Fibroblast of lung (primary cell): ENCODE results near the gene PFKFB3. TPM values are rescaled to one million over a fixed set of nuclear protein-coding genes. Genes with fewer than 3 reads are reported as not detected.

ENCODE experiments used
- DNase-seq, 2 donors: peaks; one replicate each; pipeline versions ENCODE4 v3.0.0 to v3.0.0-alpha.2; 2010; ENCODE audit warnings: low read depth in 2 of 2
- H2AFZ ChIP-seq: 2 replicates; pipeline ENCODE4 v1.5.1; 2012; ENCODE audit warnings: low read length, control low read depth, inconsistent platforms
- H3K27ac ChIP-seq: 2 replicates; pipeline ENCODE4 v1.5.1; 2011; ENCODE audit warnings: low read length, control low read depth; ENCODE audit not compliant: insufficient read depth
- H3K27me3 ChIP-seq: 2 replicates; pipeline ENCODE4 v1.5.1; 2011; ENCODE audit warnings: mild to moderate bottlenecking, low read length; ENCODE audit not compliant: control insufficient read depth, insufficient read depth
- H3K36me3 ChIP-seq: 2 replicates; pipeline ENCODE4 v1.5.1; 2011; ENCODE audit warnings: low read length; ENCODE audit not compliant: control insufficient read depth, insufficient read depth
- H3K4me1 ChIP-seq: 2 replicates; pipeline ENCODE4 v1.5.1; 2011; ENCODE audit warnings: low read length; ENCODE audit not compliant: control insufficient read depth, insufficient read depth; ENCODE audit errors: extremely low read depth
- H3K4me2 ChIP-seq: 2 replicates; pipeline ENCODE4 v1.5.1; 2011; ENCODE audit warnings: low read length, control low read depth; ENCODE audit not compliant: insufficient read depth; ENCODE audit errors: extremely low read depth
- H3K4me3 ChIP-seq, 4 experiments: fragments of 200-600 bp in 1 of 4; sonication (generic) in 1 of 4; replicated peaks in 1 of 4; 2 replicates each; pipeline ENCODE4 v1.5.1; 2011 to 2016; ENCODE audit warnings: low read length in 4 of 4, low read depth in 3 of 4, mild to moderate bottlenecking in 3 of 4, control low read depth in 2 of 4, inconsistent platforms in 1 of 4, mixed read lengths in 1 of 4; ENCODE audit not compliant: insufficient read depth in 1 of 4; ENCODE audit errors: control extremely low read depth in 1 of 4
- H3K79me2 ChIP-seq: 2 replicates; pipeline ENCODE4 v1.5.1; 2012; ENCODE audit warnings: mild to moderate bottlenecking, low read length, inconsistent platforms; ENCODE audit not compliant: control insufficient read depth, insufficient read depth
- H3K9ac ChIP-seq: 2 replicates; pipeline ENCODE4 v1.5.1; 2011; ENCODE audit warnings: mild to moderate bottlenecking, low read length, control low read depth; ENCODE audit not compliant: insufficient read depth
- H3K9me3 ChIP-seq: 2 replicates; pipeline ENCODE4 v1.5.1; 2012; ENCODE audit warnings: low read depth, low read length; ENCODE audit not compliant: control insufficient read depth, insufficient read depth
- H4K20me1 ChIP-seq: 2 replicates; pipeline ENCODE4 v1.5.1; 2011; ENCODE audit warnings: low read length; ENCODE audit not compliant: control insufficient read depth, insufficient read depth; ENCODE audit errors: extremely low read depth
- EZH2 ChIP-seq: IDR thresholded peaks from 2 replicates; pipeline ENCODE4 v1.5.1; 2012; ENCODE audit warnings: low read length, control low read depth, mild to moderate bottlenecking; ENCODE audit errors: missing control alignments
- polyA plus RNA-seq, 2 donors: library from polyadenylated mRNA; depleted of rRNA in 1 of 2; stranded (reverse) in 1 of 2; unstranded in 1 of 2; fragments of >200 nt; gene quantifications; 2 replicates each; pipeline ENCODE4 v1.2.1, GENCODE V29; 2011 to 2012; ENCODE audit warnings: missing spikeins in 1 of 2
- total RNA-seq: library from RNA; depleted of rRNA; stranded (reverse); fragments of >200 nt; gene quantifications from 2 replicates; pipeline ENCODE4 v1.2.1, GENCODE V29; 2014
- TF ChIP-seq, protein P1 (sequence below), 2 donors: IDR thresholded peaks in 1 of 2; conservative IDR thresholded peaks in 1 of 2; 1 replicate in 1 of 2; 2 replicates in 1 of 2; pipeline ENCODE4 v1.5.1; 2011 to 2012; ENCODE audit warnings: low read length in 2 of 2, control low read depth in 1 of 2, inconsistent platforms in 1 of 2, low read depth in 1 of 2, mild to moderate bottlenecking in 1 of 2

Gene PFKFB3
- total and polyA plus RNA-seq, 2 donors (not counting 1 experiment from before 2014, with no cell fraction given) = 14.2 to 25.8 TPM

DNA sequence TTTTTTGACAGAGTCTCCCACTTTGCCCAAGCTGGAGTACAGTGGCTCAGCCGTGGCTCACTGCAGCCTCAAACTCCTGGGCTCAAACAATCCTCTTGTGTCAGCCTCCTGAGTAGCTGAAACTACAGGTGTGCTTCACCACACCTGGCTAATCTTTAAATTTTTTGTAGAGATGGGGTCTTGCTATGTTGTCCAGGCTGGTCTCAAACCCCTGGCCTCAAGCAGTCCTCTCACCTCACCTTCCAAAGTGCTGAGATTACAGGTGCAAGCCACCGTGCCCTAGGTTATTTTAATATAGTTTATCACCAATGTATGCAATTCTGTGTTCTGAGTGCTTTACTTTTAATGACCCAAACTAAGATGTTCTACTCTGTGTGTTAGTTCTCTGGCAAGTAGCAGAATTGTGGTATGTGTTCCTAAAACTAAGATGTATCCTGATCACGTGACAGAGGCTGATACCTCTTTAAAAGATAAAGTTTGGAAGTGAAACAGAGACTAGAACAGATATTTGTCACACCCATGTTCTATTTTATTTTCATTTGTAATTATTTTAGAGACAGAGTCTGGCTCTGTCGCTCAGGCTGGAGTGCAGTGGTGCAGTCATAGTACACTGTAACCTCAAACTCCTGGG, 22.1 kb upstream of the PFKFB3 start:
- Histone ChIP-seq H3K27me3 (no peaks in the 10 kb centered on the region), H3K79me2 (peaks cover 13% of the 10 kb centered on the region), H3K9me3 (no peaks in the 10 kb centered on the region), H3K4me3 (no peak overlapping the region), H3K27ac (no peak overlapping the region), H3K9ac (no peak overlapping the region), H3K36me3 (peaks cover 3% of the 10 kb centered on the region), H2AFZ (no peak overlapping the region), H3K4me1 (peaks cover 7% of the 10 kb centered on the region), H4K20me1 (no peaks in the 10 kb centered on the region), H3K4me2 (no peak overlapping the region)
- TF ChIP-seq EZH2 = no peak
- TF ChIP-seq, protein P1, sequence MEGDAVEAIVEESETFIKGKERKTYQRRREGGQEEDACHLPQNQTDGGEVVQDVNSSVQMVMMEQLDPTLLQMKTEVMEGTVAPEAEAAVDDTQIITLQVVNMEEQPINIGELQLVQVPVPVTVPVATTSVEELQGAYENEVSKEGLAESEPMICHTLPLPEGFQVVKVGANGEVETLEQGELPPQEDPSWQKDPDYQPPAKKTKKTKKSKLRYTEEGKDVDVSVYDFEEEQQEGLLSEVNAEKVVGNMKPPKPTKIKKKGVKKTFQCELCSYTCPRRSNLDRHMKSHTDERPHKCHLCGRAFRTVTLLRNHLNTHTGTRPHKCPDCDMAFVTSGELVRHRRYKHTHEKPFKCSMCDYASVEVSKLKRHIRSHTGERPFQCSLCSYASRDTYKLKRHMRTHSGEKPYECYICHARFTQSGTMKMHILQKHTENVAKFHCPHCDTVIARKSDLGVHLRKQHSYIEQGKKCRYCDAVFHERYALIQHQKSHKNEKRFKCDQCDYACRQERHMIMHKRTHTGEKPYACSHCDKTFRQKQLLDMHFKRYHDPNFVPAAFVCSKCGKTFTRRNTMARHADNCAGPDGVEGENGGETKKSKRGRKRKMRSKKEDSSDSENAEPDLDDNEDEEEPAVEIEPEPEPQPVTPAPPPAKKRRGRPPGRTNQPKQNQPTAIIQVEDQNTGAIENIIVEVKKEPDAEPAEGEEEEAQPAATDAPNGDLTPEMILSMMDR (conservative IDR thresholded peaks at IDR 0.05 in 1 of 2, IDR thresholded peaks at IDR 0.05 in 1 of 2; ENCODE audit: low read depth in 1 of 2, low read length in 2 of 2) = no peak
- DNase-seq = no peak

DNA sequence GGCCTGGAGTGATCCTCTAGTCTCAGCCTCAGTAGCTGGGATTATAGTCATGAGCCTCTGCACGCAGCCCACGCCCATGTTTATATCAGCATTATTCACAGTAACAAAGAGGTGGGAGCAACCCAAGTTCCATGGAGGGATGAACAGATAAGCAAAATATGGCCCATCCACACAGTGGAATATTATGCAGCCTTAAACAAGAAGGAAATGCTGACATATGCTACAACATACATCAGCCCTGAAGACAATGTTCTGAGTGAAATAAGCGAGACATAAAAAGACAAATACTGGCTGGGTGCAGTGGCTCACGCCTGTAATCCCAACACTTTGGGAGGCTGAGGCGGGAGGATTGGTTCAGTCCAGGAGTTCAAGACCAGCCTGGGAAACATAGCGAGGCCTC, 21.5 kb upstream of the PFKFB3 start:
- peaks cover 3% of the 10 kb centered on the region for H3K36me3 ChIP-seq
- peaks cover 5% of the 10 kb centered on the region for H3K4me1 ChIP-seq
- H3K79me2 ChIP-seq = peaks cover 9% of the 10 kb centered on the region
- H3K9me3 ChIP-seq = no peaks in the 10 kb centered on the region
- TF ChIP-seq, protein P1 (conservative IDR thresholded peaks at IDR 0.05 in 1 of 2, IDR thresholded peaks at IDR 0.05 in 1 of 2; ENCODE audit: low read depth in 1 of 2, low read length in 2 of 2) = no peak
- TF ChIP-seq EZH2 = no peak
- H3K27me3 ChIP-seq = no peaks in the 10 kb centered on the region
- no peaks in the 10 kb centered on the region for H4K20me1 ChIP-seq
- no peak overlapping the region for H2AFZ ChIP-seq
- H3K27ac ChIP-seq = no peak overlapping the region
- no peak for DNase-seq
- H3K4me2 ChIP-seq = no peak overlapping the region
- H3K9ac ChIP-seq = no peak overlapping the region
- no peak overlapping the region for H3K4me3 ChIP-seq

DNA sequence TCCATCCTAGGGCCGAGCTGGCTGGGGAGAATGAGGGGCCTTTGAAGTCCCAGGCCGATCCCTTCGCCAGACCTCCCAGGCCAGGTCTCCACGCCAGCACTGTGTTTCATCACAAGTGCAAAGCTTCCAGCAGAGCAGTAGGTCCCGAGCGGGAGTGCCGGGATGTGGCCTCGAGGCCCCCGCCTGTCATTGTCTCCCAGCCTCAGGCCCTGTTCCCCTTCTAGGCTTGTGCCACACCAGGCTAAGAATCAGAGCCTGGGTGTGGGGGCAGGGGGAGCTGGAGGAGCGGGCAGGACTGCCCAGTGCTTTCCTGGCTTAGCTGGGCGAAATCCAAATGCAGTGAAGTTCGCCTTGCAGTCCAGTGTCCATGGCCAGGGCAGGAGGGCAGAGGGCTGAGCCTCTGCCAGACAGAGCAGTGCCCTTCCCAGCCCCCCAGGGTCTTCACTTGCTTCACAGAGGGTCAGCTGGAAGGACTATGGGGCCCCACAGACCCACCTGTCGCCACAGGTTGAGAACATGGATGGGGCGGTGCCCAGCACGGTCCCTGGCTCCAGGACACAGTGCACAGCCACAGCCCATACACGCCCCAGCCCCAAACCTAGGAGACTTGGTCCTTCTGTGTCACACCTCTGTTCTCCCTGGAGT, 20.2 kb upstream of the PFKFB3 start:
- peaks cover 7% of the 10 kb centered on the region for H3K79me2 ChIP-seq
- no peak overlapping the region for H3K4me3 ChIP-seq
- H3K9ac ChIP-seq = no peak overlapping the region
- H3K4me2 ChIP-seq = no peak overlapping the region
- H2AFZ ChIP-seq = no peak overlapping the region
- no peaks in the 10 kb centered on the region for H3K4me1 ChIP-seq
- H3K27ac ChIP-seq = no peak overlapping the region
- H3K9me3 ChIP-seq = no peaks in the 10 kb centered on the region
- H3K36me3 ChIP-seq = peaks cover 3% of the 10 kb centered on the region
- H3K27me3 ChIP-seq = no peaks in the 10 kb centered on the region
- no peak for DNase-seq
- TF ChIP-seq, protein P1 (conservative IDR thresholded peaks at IDR 0.05 in 1 of 2, IDR thresholded peaks at IDR 0.05 in 1 of 2; ENCODE audit: low read depth in 1 of 2, low read length in 2 of 2) = no peak
- no peak for TF ChIP-seq EZH2
- H4K20me1 ChIP-seq = no peaks in the 10 kb centered on the region
